Trophoblast cell (in vitro differentiated cells and primary cell): ENCODE data around the gene ASXL2.

Source experiments
- DNase-seq, 2 donors: peaks; one replicate each; pipeline ENCODE4 v3.0.0-alpha.2; 2016
- H2AFZ ChIP-seq: 2 replicates; pipeline ENCODE4 v1.6.1; 2013; ENCODE audit warnings: low read length, moderate library complexity, mild to moderate bottlenecking; ENCODE audit not compliant: insufficient read depth, poor library complexity
- H2AK5ac ChIP-seq: 2 replicates; pipeline ENCODE4 v1.6.1; 2013; ENCODE audit warnings: mild to moderate bottlenecking, low read length
- H2BK120ac ChIP-seq: 2 replicates; pipeline ENCODE4 v1.6.1; 2013; ENCODE audit warnings: low read length, mild to moderate bottlenecking, moderate library complexity; ENCODE audit not compliant: insufficient read depth, poor library complexity
- H2BK12ac ChIP-seq: 2 replicates; pipeline ENCODE4 v1.6.1; 2013; ENCODE audit warnings: mild to moderate bottlenecking, low read length, moderate library complexity
- H2BK5ac ChIP-seq: 2 replicates; pipeline ENCODE4 v1.6.1; 2013; ENCODE audit warnings: low read length, low read depth, moderate library complexity, mild to moderate bottlenecking; ENCODE audit not compliant: poor library complexity
- H3K14ac ChIP-seq: 2 replicates; pipeline ENCODE4 v1.6.1; 2013; ENCODE audit warnings: mild to moderate bottlenecking, low read length
- H3K18ac ChIP-seq: 2 replicates; pipeline ENCODE4 v1.6.1; 2013; ENCODE audit warnings: mild to moderate bottlenecking, low read length
- H3K23ac ChIP-seq: 2 replicates; pipeline ENCODE4 v1.6.1; 2013; ENCODE audit warnings: low read length
- H3K27ac ChIP-seq: 2 replicates; pipeline ENCODE4 v1.5.1; 2013; ENCODE audit warnings: low read depth, mild to moderate bottlenecking, inconsistent platforms, low read length, moderate library complexity
- H3K27me3 ChIP-seq: 2 replicates; pipeline ENCODE4 v1.6.1; 2013; ENCODE audit warnings: inconsistent platforms, mild to moderate bottlenecking, low read length, moderate library complexity; ENCODE audit not compliant: insufficient read depth
- H3K36me3 ChIP-seq, 2 experiments: 1 replicate in 1 of 2; 2 replicates in 1 of 2; pipeline ENCODE4 v1.6.1; 2013; ENCODE audit warnings: low read length in 2 of 2, mild to moderate bottlenecking in 2 of 2, moderate library complexity in 1 of 2; ENCODE audit not compliant: insufficient read depth in 2 of 2, control insufficient read depth in 1 of 2
- H3K4ac ChIP-seq: 2 replicates; pipeline ENCODE4 v1.6.1; 2013; ENCODE audit warnings: low read depth, mild to moderate bottlenecking, low read length, moderate library complexity
- H3K4me1 ChIP-seq, 2 experiments: 1 replicate in 1 of 2; 2 replicates in 1 of 2; pipeline ENCODE4 v1.6.1; 2013; ENCODE audit warnings: low read length in 2 of 2, mild to moderate bottlenecking in 2 of 2, moderate library complexity in 1 of 2; ENCODE audit not compliant: insufficient read depth in 2 of 2, control insufficient read depth in 1 of 2
- H3K4me2 ChIP-seq: 2 replicates; pipeline ENCODE4 v1.6.1; 2013; ENCODE audit warnings: inconsistent platforms, mild to moderate bottlenecking, low read length, moderate library complexity
- H3K4me3 ChIP-seq: 2 replicates; pipeline ENCODE4 v1.5.1; 2013; ENCODE audit warnings: mild to moderate bottlenecking, low read depth, low read length, inconsistent platforms
- H3K79me1 ChIP-seq: one replicate; pipeline ENCODE4 v1.6.1; 2013; ENCODE audit warnings: low read length
- H3K79me2 ChIP-seq: 2 replicates; pipeline ENCODE4 v1.6.1; 2013; ENCODE audit warnings: low read length, mild to moderate bottlenecking; ENCODE audit not compliant: control insufficient read depth, insufficient read depth, poor library complexity
- H3K9ac ChIP-seq: 2 replicates; pipeline ENCODE4 v1.6.1; 2013; ENCODE audit warnings: mild to moderate bottlenecking, low read length
- H3K9me3 ChIP-seq: 2 replicates; pipeline ENCODE4 v1.6.1; 2013; ENCODE audit warnings: low read depth, mild to moderate bottlenecking, control low read depth, inconsistent platforms, low read length; ENCODE audit not compliant: insufficient read depth
- H4K12ac ChIP-seq: 2 replicates; pipeline ENCODE4 v1.6.1; 2013; ENCODE audit warnings: low read depth, mild to moderate bottlenecking, low read length, moderate library complexity
- H4K8ac ChIP-seq: 2 replicates; pipeline ENCODE4 v1.6.1; 2013; ENCODE audit warnings: low read depth, mild to moderate bottlenecking, low read length, moderate library complexity
- H4K91ac ChIP-seq: one replicate; pipeline ENCODE4 v1.6.1; 2013; ENCODE audit warnings: low read depth, mild to moderate bottlenecking, low read length, moderate library complexity
- WGBS: extraction: QIAGEN DNeasy Blood & Tissue Kit; methylation state at CpG from one replicate; pipeline ENCODE4 v1.1.7; 2013; ENCODE audit warnings: missing lambda C conversion rate; ENCODE audit not compliant: insufficient read length, insufficient coverage; ENCODE audit errors: extremely low coverage; 5-methylcytosine and 5-hydroxymethylcytosine counted together

Gene ASXL2

GRCh38 chr2:25905126-25905525 lies 26.8 kb upstream of the ASXL2 start:
- no peak overlapping the region for H3K4me3 ChIP-seq
- no peak overlapping the region for H2BK5ac ChIP-seq
- no peak overlapping the region for H2BK120ac ChIP-seq
- H3K23ac ChIP-seq: no peak overlapping the region
- H3K4me1 ChIP-seq: peaks cover 0 to 3% of the 10 kb centered on the region in 2 experiments
- no peaks in the 10 kb centered on the region for H3K79me1 ChIP-seq
- no peaks in the 10 kb centered on the region for H3K36me3 ChIP-seq
- no peaks in the 10 kb centered on the region for H3K79me2 ChIP-seq
- H2BK12ac ChIP-seq: no peak overlapping the region
- H3K27ac ChIP-seq: no peak overlapping the region
- no peak overlapping the region for H3K4ac ChIP-seq
- no peak overlapping the region for H4K91ac ChIP-seq
- no peak overlapping the region for H3K9ac ChIP-seq
- no peak overlapping the region for H4K12ac ChIP-seq
- H3K27me3 ChIP-seq: no peaks in the 10 kb centered on the region
- no peak overlapping the region for H2AFZ ChIP-seq
- H3K18ac ChIP-seq: no peak overlapping the region
- WGBS: no CpG with 5 or more reads among the region's 2 CpGs
- DNase-seq: no peak
- H4K8ac ChIP-seq: no peak overlapping the region
- no peak overlapping the region for H2AK5ac ChIP-seq
- no peak overlapping the region for H3K14ac ChIP-seq
- H3K4me2 ChIP-seq: no peak overlapping the region
- H3K9me3 ChIP-seq: peaks cover 1% of the 10 kb centered on the region

GRCh38 chr2:25903216-25903776 lies 25.0 kb upstream of the ASXL2 start:
- H3K9ac ChIP-seq: no peak overlapping the region
- H2BK12ac ChIP-seq: no peak overlapping the region
- H3K27me3 ChIP-seq: no peaks in the 10 kb centered on the region
- H4K91ac ChIP-seq: no peak overlapping the region
- no peak overlapping the region for H2AFZ ChIP-seq
- H2BK120ac ChIP-seq: no peak overlapping the region
- H2AK5ac ChIP-seq: no peak overlapping the region
- no peak overlapping the region for H4K12ac ChIP-seq
- H2BK5ac ChIP-seq: no peak overlapping the region
- H3K27ac ChIP-seq: no peak overlapping the region
- no peak overlapping the region for H3K23ac ChIP-seq
- WGBS: no CpG with 5 or more reads among the region's 5 CpGs
- H3K36me3 ChIP-seq: no peaks in the 10 kb centered on the region
- no peak overlapping the region for H3K14ac ChIP-seq
- DNase-seq: no peak
- H3K4me1 ChIP-seq: peaks cover 0 to 3% of the 10 kb centered on the region in 2 experiments
- no peak overlapping the region for H4K8ac ChIP-seq
- H3K9me3 ChIP-seq: peaks cover 1% of the 10 kb centered on the region
- no peak overlapping the region for H3K4me3 ChIP-seq
- no peak overlapping the region for H3K4ac ChIP-seq
- no peak overlapping the region for H3K4me2 ChIP-seq
- H3K79me2 ChIP-seq: no peaks in the 10 kb centered on the region
- no peak overlapping the region for H3K18ac ChIP-seq
- H3K79me1 ChIP-seq: no peaks in the 10 kb centered on the region

GRCh38 chr2:25899404-25899970 lies 21.2 kb upstream of the ASXL2 start:
- Histone ChIP-seq H3K4me2 (no peak overlapping the region), H2BK5ac (no peak overlapping the region), H2AK5ac (no peak overlapping the region), H3K36me3 (no peaks in the 10 kb centered on the region), H2BK12ac (no peak overlapping the region), H3K9ac (no peak overlapping the region), H3K4ac (no peak overlapping the region), H3K27ac (no peak overlapping the region), H3K79me1 (no peaks in the 10 kb centered on the region), H4K8ac (no peak overlapping the region), H3K4me1 (no peaks in the 10 kb centered on the region), H3K9me3 (peaks cover 1% of the 10 kb centered on the region), H3K23ac (no peak overlapping the region), H3K27me3 (no peaks in the 10 kb centered on the region), H3K79me2 (no peaks in the 10 kb centered on the region), H4K91ac (no peak overlapping the region), H3K4me3 (no peak overlapping the region), H4K12ac (no peak overlapping the region), H3K14ac (no peak overlapping the region), H3K18ac (no peak overlapping the region), H2AFZ (no peak overlapping the region), H2BK120ac (no peak overlapping the region)
- no peak for DNase-seq
- WGBS: no CpG with 5 or more reads among the region's 11 CpGs

- H3K4me3 ChIP-seq: no peak overlapping the region
- H4K91ac ChIP-seq: no peak overlapping the region
- H3K27ac ChIP-seq: no peak overlapping the region
- no peak overlapping the region for H3K23ac ChIP-seq
- H2BK5ac ChIP-seq: no peak overlapping the region
- no peak overlapping the region for H3K4me2 ChIP-seq
- H2BK12ac ChIP-seq: no peak overlapping the region
- no peaks in the 10 kb centered on the region for H3K36me3 ChIP-seq
- no peak overlapping the region for H3K9ac ChIP-seq
- H3K4me1 ChIP-seq: no peaks in the 10 kb centered on the region
- H4K8ac ChIP-seq: no peak overlapping the region
- DNase-seq: no peak
- H3K18ac ChIP-seq: no peak overlapping the region
- H3K79me1 ChIP-seq: no peaks in the 10 kb centered on the region
- H3K14ac ChIP-seq: no peak overlapping the region
- peaks cover 1% of the 10 kb centered on the region for H3K9me3 ChIP-seq
- WGBS: no CpG with 5 or more reads among the region's 4 CpGs
- no peak overlapping the region for H2AK5ac ChIP-seq
- H4K12ac ChIP-seq: no peak overlapping the region
- H2AFZ ChIP-seq: no peak overlapping the region
- no peaks in the 10 kb centered on the region for H3K79me2 ChIP-seq
- no peaks in the 10 kb centered on the region for H3K27me3 ChIP-seq
- H2BK120ac ChIP-seq: no peak overlapping the region
- no peak overlapping the region for H3K4ac ChIP-seq
Observed at GRCh38 chr2:25897506-25897905, 19.2 kb upstream of the ASXL2 start.
